ENCODE measurements around the gene TGFB1. TPM values are rescaled to one million over a fixed set of nuclear protein-coding genes. Genes with fewer than 3 reads are reported as not detected.

Gene TGFB1
- total RNA-seq, 4 donors from 2014 or later: 11.4 to 26.9 (median 22.2) TPM

GRCh38 chr19:41366089-41366488 is 12.4 kb upstream of the TGFB1 start:
- 95 to 100% methylated on average over 1 of the region's 1 CpG for WGBS, 2 donors
- TF ChIP-seq CTCF (IDR thresholded peaks at IDR 0.05): no peak
- no peak for TF ChIP-seq POLR2A (IDR thresholded peaks at IDR 0.05)

GRCh38 chr19:41364524-41365391 is 11.0 kb upstream of the TGFB1 start:
- intact Hi-C loops (cut with DNase I; ENCODE audit: low total_unique reads): no loop called here
- WGBS, 2 donors: 71 to 76% methylated on average over 14 of the region's 14 CpGs
- no peak for DNase-seq (ENCODE audit: low spot score in 2 of 2)
- TF ChIP-seq POLR2A (IDR thresholded peaks at IDR 0.05) (no peak), CTCF (IDR thresholded peaks at IDR 0.05) (no peak)
- H3K4me3 ChIP-seq (ENCODE audit: low read depth, poor library complexity, severe bottlenecking): peak overlapping the region; percentile 41

More at GRCh38 chr19:41366089-41366488, 12.4 kb upstream of the TGFB1 start:
- intact Hi-C loops (cut with DNase I; ENCODE audit: low total_unique reads): no loop called here
- DNase-seq (ENCODE audit: low spot score in 2 of 2): no peak
- H3K4me3 ChIP-seq (ENCODE audit: low read depth, poor library complexity, severe bottlenecking): no peak overlapping the region

GRCh38 chr19:41363753-41364523 is 10.2 kb upstream of the TGFB1 start, which contains the start of gene B9D2:
B9D2 (minus strand) TSS chr19:41364149; CDS start chr19:41363519, 630 bp downstream.
- intact Hi-C loops (cut with DNase I; ENCODE audit: low total_unique reads): no loop called here
- H3K4me3 ChIP-seq (ENCODE audit: low read depth, poor library complexity, severe bottlenecking): peak within 1 kb of the TSS; percentile 41
- WGBS, 2 donors: 0% methylated on average over 27 to 50 of the region's 56 CpGs
- DNase-seq (ENCODE audit: low spot score in 2 of 2): peak; percentile 98 to 99
- TF ChIP-seq POLR2A (IDR thresholded peaks at IDR 0.05) (no peak), CTCF (IDR thresholded peaks at IDR 0.05) (no peak)

GRCh38 chr19:41363371-41363752 is 9.6 kb upstream of the TGFB1 start:
- no peak for DNase-seq (ENCODE audit: low spot score in 2 of 2)
- H3K4me3 ChIP-seq (ENCODE audit: low read depth, poor library complexity, severe bottlenecking): no peak overlapping the region
- 46 to 51% methylated on average over 6 of the region's 6 CpGs for WGBS, 2 donors
- TF ChIP-seq POLR2A (IDR thresholded peaks at IDR 0.05): no peak
- TF ChIP-seq CTCF (IDR thresholded peaks at IDR 0.05): no peak
- intact Hi-C loops (cut with DNase I; ENCODE audit: low total_unique reads): no loop called here

GRCh38 chr19:41362143-41362847 is 8.6 kb upstream of the TGFB1 start:
- TF ChIP-seq POLR2A (IDR thresholded peaks at IDR 0.05) (no peak), CTCF (IDR thresholded peaks at IDR 0.05) (no peak)
- intact Hi-C loops (cut with DNase I; ENCODE audit: low total_unique reads): no loop called here
- no peak for DNase-seq (ENCODE audit: low spot score in 2 of 2)
- no peak overlapping the region for H3K4me3 ChIP-seq (ENCODE audit: low read depth, poor library complexity, severe bottlenecking)
- 69 to 74% methylated on average over 10 of the region's 10 CpGs for WGBS, 2 donors
